NCI-H1092 (cell line): ENCODE data around the gene SIAH1.
"Not testable (repeated sequence)": the region's sequence is repeated elsewhere in the genome, so short reads cannot be mapped to it uniquely, and the experiment has no call there.

ENCODE experiments used
- DNase-seq: peaks from one replicate; lab custom pipeline; 2025; lab: John Stamatoyannopoulos, UW

Gene SIAH1

DNA sequence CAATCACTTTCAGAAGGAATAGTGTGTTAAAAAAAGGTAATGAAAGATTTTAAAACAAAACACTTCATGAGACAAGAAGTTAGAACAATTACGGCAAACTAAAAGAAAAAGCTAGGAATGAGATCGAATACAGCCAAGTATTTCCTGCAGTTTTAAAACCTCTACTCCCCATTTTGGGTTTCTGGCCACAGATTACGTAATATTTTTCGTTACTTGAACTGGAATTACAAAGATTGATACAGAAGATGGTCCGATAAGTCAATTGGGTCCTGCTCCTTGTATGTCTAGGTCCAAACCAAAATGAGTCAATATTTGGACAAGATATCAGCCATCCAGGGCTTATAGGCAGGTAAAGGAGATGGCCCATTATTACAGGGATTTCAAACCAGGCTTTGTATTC is 52.2 kb downstream of the SIAH1 start:
- DNase-seq, result no peak

DNA sequence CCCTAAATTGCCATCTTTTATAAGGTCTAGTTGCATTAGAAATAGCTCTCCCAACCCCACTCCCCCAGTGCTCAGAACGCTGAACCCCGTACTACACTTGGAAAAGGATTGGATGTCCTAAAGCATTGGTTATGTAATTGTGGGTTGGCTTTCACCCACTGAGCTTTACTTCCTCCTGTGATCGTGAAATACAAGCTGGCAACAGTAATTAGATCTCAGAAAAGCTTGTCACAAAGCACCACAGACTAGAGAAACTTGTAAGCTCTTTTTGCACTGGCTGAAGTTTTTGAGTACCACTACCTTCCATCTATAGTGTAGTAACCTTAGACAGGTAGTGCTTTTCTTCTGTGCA is 54.4 kb downstream of the SIAH1 start:
- DNase-seq, result no peak

DNA sequence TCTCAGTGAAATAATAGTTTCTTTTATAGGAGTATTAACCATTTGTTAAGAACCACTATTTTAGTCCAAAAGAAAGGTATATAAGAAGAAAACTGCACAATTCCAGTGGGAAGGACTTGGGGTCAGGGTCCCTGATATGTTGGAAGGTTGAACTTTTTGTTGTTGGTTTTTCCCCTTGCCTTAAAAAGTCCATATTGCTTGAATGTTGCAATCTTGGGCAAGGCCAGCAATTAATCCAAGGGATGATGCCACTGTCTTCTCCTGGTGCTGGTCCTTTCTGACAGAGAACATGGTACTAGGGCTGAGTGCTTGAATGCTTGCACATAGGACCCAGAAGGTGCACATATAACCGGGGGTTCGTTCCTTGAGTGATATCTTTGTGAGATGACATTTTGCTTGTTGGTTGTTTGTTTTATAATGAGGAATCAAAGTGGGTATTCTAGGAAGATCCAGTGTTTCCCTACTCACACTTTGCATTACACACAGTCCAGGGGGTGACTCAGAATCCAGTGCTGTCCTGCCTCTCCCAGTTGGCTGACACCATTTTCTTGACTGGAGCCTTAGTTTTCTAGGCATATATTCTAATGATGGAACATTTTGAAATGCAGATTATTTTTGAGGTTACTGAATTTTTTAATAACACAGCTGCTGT is 54.9 kb downstream of the SIAH1 start:
- no peak for DNase-seq

DNA sequence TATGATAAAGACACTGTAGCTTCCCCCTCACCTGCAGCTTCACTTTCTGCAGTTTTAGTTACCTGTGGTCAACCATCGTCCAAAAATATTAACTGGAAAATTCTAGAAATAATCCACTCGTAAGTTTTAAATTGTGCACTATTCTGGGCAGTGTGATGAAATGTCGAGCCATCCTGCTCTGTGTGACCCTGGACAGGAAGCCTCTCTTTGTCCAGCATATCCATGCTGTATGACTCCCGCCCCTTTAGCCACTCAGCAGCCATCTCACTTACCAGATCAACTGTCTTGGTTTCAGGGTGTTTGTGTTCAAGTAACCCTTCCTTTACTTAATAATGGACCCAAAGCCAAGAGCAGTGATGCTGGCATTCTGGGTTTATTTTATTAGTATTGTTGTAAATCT is 56.1 kb downstream of the SIAH1 start:
- DNase-seq, result no peak

DNA sequence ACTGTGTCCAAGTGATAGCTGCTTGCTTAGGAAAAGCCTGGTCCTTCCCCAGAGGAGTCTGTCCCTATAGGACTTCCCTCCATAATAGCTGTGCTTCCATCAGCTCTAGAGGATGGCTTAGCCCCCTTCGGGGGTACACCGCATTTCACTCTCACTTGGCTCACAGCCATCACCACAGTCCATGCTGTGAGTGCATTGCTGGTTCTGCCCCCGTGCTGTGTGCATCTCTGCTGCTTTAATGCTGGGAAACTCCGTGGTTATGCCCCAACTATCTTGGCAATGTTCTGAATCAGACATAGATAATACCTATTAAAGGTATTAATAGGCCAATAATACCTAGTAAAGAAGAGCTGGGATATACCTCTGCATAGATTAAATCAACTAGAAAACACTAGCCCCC is 58.3 kb downstream of the SIAH1 start:
- no peak for DNase-seq

DNA sequence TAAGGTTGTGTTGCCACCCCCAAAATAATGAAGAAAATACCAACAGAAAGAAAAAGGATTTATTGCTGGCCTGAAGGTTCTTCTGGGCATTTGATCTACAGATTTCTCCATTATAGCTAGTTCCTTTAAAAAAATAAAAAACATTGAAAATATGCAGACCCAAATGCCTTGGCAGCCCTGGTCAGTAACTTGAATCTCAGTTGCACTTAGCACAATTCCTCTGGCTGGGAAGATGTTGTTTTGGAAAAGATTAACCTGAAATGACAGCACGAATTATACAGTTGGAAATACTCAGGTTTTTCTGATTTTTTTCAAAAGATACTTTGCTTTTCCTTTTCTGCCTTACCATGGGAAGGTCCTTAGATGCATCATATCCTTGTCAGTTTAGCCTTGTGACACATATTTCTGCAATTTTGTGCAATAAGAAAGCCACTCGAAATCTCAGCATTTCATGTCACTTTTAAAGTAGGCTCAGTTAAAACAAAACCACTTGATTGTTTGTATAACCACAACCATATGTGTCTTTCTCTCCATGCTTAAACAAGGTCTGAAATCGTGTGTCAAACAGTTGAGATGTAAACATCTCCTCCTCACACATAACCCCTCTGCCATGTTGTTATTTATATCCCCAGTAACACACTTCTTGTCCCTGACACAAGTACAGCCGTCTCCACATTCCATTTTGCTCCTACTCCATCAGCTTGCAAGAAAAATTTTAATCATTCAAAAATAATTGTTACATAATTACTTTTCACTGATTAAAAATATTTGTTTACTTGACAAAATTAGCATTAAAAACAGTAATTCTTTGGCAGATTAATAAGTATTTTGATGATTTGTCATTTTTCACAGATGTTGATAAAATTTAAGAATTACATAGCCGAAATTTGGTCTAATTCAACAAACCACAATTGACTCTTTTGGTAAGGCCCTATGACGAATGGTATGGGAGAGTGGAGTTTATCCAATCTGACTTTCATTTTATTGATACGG is 61.1 kb downstream of the SIAH1 start:
- no peak for DNase-seq

DNA sequence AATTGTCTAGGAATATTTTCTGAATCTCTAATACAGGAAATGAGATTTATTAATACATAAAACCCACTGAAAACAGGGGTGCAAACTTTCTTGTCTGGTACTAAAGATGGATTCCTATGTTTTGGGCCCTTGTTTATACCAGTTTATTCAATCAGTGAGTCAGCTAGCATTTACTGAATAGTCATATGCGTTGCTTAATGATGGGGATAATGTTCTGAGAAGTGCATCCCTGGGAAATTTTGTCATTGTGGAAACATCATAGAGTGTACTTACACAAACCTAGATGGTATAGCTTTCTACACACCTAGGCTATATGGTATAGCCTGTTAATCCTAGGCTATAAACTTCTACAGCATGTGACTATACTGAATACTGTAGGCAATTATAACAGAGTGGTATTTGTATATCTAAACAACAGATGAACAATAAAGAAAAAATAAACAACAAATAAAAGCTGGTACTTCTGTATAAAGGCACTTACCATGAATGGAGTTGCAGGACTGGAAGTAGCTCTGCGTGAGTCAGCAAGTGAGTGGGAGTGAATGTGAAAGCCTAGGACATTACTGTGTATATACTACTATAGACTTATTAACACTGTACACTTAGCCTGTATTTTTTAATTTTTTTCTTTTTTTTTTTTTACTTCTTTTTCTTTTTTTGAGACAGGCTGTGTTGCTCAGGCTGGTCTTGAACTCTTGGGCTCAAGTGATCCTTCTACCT is 63.7 kb downstream of the SIAH1 start:
- no peak for DNase-seq

DNA sequence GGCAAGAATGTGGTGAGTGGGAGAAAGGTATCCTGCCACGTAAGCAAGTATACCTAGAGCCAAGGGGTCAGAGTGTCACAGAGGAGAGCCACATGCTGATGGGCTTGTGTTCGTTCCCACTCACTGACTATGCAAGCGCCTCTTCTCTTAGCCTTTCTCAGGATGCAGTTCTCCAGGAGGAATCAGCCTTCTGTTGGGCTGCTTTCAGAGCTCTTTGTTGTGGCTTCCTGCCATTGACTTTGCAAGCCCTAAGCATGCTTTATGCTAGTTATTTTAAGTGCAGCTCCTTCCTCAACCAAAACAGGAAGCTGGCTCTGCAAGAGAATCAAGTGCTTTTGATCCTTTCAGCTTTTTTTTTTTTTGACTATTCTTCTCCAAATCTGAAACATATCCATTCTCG is 66.6 kb downstream of the SIAH1 start:
- no peak for DNase-seq

DNA sequence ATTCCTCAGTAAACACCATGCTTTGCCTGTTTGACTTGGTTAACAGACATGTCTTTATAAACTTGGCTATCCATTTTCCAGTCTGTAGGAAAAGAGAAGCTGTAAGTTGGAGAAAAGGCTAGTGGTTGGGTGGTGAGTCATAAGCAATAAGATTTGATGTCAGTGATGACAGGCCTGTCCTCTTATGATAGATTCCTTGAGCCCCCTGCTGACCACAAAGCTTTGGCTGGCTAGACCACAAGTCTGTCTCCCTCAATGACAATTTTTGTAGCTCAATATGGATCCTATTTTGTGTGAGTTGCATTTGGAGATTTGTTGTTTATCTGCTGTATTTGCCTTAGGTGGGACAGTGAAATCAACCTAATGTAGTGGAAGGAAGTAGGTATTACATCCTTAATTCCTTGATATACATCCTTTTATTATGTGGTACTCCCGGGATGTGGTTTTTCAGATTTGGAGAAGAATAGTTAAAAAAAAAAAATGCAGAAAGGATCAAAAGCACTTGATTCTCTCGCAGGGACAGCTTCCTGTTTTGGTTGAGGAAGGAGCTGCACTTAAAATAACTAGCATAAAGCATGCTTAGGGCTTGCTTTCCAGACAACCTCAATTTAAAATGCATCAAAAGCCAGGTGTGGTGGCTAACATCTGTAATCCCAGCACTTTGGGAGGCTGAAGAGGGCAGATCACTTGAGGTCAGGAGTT is 67.4 kb downstream of the SIAH1 start:
- no peak for DNase-seq

DNA sequence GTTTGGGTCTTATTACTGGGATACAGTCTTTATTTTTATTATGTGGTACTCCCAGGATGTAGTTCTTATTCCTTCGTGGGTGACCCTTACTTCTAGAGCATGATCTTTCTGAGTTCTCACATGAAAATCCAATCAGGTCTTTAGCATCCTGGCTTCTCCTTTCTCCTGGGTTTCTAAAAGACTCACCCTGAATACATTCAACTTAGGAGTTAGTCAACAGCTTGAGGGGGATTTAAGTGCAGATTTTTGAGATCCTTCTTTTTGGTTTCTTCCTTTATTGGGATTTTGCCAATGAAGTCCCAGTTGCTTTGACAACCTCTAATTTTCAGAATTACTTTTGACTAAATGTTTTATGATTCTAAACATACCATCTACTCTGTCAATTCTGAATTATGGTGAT is 68.2 kb downstream of the SIAH1 start:
- DNase-seq, result no peak

DNA sequence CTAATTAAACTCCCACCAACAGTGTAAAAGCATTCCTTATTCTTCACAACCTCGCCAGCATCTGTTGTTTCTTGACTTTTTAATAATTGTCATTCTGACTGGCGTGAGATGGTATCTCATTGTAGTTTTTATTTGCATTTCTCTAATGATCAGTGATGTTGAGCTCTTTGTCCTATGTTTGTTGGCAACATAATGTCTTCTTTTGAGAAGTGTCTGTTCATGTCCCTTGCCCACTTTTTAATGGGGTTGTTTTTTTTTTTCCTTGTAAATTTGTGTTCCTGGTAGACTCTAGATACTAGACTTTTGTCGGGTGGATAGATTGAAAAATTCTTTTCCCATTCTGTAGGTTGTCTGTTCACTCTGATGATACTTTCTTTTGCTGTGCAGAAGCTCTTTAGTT is 71.3 kb downstream of the SIAH1 start:
- not testable (repeated sequence) for DNase-seq

DNA sequence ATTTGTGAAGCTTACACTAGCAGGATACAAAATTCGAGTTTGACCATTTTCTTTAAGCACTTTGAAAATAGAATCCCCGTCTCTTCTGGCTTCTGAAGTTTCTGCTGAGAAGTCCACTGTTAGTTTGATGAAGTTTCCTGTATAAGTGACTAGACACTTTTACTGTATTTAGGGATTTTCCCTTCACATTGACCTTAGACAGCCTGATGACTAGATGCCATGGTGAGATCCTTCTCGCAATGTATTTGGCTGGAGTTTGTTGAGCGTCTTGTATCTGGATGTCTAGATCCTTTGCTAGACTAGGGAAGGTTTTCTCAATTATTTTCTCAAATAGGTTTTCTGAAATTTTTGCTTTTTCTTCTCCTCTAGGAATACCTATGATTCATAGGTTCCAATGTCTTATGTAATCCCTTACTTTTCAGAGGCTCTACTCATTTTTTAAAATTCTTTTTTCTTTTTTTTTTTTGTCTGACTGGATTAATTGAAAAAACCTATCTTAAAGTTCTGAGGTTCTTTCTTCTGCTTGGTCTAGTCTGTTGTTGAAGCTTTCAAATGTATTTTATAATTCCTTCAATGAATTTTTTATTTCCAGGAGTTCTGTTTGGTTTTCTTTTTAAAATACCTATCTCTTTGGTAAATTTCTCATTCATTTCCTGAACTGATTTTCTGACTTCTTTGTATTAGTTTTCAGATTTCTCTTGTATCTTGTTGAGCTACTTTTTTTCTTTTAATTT is 74.1 kb downstream of the SIAH1 start:
- no peak for DNase-seq
